Diencephalon (tissue), 1 donor: ENCODE results near the gene GRAMD1A. TPM values are rescaled to one million over a fixed set of nuclear protein-coding genes. Genes with fewer than 3 reads are reported as not detected.

Source experiments
- total RNA-seq: library from RNA; depleted of rRNA; stranded (reverse); fragments of >200 nt; gene quantifications from one replicate; pipeline ENCODE4 v1.2.3, GENCODE V29; 2014

Gene GRAMD1A
- 47.1 TPM for total RNA-seq

DNA sequence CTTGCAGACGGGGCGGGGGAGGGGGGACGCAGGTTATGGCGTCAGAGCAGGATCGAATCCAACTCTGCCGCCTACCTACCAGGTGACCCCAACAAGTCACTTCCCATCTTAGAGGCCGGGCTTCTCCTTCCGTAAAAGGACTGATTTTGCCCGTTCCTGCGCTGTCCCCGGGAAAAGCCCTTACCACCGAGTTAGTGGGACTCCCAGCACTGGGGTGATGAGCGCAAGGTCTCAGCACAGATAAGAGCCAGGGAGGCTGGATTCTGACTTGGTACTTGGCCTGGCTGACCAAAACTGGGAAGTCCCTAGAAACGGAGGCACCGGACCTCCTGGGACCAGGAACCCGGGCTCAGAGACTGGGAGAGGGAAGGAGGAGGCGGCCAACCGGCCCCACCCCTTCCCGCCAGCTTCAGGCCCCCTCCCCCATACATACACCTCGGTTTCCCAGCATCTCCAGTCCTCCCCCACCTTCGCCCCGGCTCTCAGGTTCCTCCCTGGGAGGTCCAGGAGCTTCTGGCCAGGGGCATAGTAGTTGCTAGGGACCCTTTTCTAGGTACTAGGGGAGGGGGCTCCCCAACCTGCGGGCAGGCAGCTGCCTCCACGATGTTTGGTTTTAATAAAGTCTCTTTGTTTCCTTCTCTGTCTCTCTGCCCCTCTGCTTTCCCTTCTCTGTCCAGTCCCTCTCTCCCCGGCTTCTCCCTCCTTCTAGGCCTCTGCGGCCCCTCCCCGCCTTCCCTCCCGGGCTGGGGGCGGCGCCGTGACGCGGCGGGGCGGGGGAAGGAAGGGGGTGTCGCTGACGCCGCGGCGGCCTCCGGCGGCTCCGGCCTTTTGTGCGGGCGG, at the start of gene GRAMD1A:
Gene GRAMD1A, plus strand, starts transcription at position 826 of the 840 bp plus-strand sequence. CDS start 156 bp downstream, outside the sequence.

DNA sequence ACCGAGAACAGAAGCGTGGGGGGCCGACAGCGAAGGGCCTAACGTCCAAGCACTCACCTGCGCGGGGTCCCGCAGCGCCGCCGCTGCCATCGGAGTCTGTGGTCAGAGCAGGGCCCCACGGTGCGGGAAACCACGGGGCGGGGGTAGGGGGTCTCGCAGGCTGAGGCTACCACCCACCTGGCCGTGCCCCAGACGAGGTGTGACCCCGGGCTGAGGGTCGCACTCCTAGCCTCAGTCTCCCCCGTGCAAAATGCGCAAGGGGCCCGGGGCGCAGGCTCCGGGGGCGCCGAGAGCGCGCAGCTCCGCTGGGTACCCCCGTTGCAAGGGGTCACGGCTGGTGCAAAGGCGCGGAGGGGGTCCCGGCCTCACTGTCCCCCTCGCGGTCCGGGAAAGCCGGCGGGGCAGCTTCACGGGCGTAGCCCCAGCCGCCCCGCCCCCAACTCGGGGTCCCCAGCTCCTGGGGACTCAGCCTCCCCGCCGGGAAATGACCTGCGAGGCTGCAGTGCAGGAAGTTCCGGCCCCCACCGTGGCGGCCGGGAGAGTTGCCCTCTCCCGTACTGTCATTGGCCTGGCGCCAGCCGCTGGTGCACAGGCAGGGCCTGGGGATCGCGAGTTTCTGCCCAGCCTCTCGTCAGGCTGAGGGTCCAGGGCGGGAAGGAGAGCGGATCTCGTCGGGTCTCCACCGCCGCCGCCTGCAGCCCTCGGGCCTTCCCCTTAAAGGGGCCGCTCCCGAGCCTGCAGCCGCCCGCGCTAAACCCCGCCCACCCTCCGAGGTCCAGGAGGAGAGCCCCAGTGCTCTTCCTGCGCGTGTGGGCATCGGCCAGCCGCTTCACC, 36.3 kb upstream of the GRAMD1A start, which contains the start of gene ZNF792:
Gene ZNF792, minus strand, starts transcription at position 657 of the 834 bp plus-strand sequence. Its CDS starts 567 bp downstream, at position 90.

DNA sequence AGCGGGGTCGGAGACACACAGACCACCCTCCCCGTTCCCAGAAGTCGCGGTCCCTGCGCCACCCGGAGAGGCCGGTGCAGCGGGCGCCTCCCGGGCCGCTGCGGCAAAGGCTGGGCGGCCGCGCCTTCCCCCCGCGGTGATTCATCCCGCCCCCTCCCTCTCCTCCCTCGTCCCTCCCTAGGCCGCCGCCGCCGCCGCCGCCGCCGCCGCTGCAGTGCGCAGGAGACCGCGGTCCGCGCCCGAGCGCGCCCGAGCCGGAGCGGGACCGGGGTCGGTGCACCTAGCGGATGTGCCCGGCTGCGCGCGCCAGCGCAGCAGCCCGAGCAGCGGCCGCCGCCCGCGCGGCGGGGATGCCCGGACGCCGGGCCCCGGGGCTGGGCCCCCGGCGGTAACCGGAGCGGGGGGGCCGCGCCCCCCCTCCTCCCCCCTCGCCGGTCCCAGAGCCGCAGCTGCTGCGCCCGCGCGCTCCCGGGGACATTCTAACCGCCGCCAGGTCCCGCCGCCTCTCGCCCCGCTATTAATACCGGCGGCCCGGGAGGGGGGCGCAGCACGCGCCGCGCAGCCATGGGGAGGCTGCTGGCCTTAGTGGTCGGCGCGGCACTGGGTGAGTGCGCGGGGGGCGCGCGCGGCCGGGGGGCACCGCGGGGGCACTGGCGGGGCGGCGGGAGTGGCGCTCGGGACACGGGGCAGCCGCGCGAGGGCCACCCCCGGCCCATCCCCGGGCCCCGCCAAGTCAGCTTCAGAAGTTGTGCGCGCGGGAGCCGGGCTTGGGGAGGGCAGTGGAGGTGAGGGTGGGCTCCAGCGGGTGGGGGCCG, 30.3 kb downstream of the GRAMD1A start, which contains the start of gene SCN1B:
Gene SCN1B, plus strand, starts transcription at position 214 of the 815 bp plus-strand sequence. Its CDS starts 351 bp downstream, at position 565.

DNA sequence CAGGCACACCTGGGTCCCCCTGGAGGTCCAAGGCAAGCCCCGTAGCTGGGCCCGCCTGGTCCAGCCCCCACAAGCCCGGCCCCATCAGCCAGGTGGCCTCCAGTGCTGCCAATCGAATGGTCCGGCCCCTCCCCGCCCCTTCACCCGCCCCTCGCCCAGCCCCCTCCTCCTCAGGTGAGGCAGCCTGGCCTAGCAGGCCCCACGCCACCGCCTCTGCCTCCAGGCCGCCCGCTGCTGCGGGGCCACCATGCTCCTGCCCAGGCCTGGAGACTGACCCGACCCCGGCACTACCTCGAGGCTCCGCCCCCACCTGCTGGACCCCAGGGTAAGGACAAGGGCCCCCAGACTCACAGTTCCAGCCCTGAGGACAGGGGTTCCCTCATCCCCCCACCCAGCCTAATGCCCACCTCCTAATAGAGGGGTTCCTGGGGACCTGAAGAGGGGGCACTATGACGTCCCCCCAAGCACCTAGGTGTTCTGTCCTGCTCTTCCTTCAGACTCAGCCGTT, 41.5 kb downstream of the GRAMD1A start, which contains the start of gene HPN:
Gene HPN, plus strand, starts transcription at position 174 of the 508 bp plus-strand sequence. CDS start 786 bp downstream, outside the sequence.

Other genes with a start within 250 kb of the GRAMD1A start
- gene ZNF599, start 227.1 kb upstream of the GRAMD1A start, total RNA-seq, result 14.3 TPM
- gene ZNF30, start 73.4 kb upstream of the GRAMD1A start, total RNA-seq, result 9.0 TPM
- 16.6 TPM for gene ZNF792, start 36.1 kb upstream of the GRAMD1A start, total RNA-seq
- gene SCN1B, start 30.1 kb downstream of the GRAMD1A start, total RNA-seq, result 3.9 TPM
- gene HPN, start 41.4 kb downstream of the GRAMD1A start, total RNA-seq, result 0.23 TPM
- not detected for gene FXYD3, start 115.5 kb downstream of the GRAMD1A start, total RNA-seq
- gene LGI4, start 134.7 kb downstream of the GRAMD1A start, total RNA-seq, result 15.0 TPM
- 3.2 TPM for gene FXYD1, start 138.5 kb downstream of the GRAMD1A start, total RNA-seq
- 22.1 TPM for gene FXYD7, start 142.9 kb downstream of the GRAMD1A start, total RNA-seq
- gene FXYD5, start 154.4 kb downstream of the GRAMD1A start, total RNA-seq, result 0.46 TPM
- not detected for gene FAM187B, start 228.4 kb downstream of the GRAMD1A start, total RNA-seq
- gene LSR, start 248.7 kb downstream of the GRAMD1A start, total RNA-seq, result 2.5 TPM